ENCODE data around the gene IGF2BP3.

The IGF2BP3 gene

GRCh38 chr7:23334482-23335056 lies 135.7 kb downstream of the IGF2BP3 start (continued):
- TF ChIP-seq ZNF596 (tag by site-specific recombination; IDR thresholded peaks at IDR 0.05) (no peak), ZNF571 (tag by site-specific recombination; IDR thresholded peaks at IDR 0.05) (no peak), ZNF530 (tag by site-specific recombination; IDR thresholded peaks at IDR 0.05; ENCODE audit: low read depth) (no peak), ATF2 (tag by site-specific recombination; IDR thresholded peaks at IDR 0.05; ENCODE audit: low read depth) (no peak), ZNF266 (tag by site-specific recombination; IDR thresholded peaks at IDR 0.05; ENCODE audit: low read depth) (no peak), KLF10 (tag by site-specific recombination; IDR thresholded peaks at IDR 0.05) (peak; percentile 43; the same call in 1 of the 2 replicates), BCL11A (tag by site-specific recombination; IDR thresholded peaks at IDR 0.05; ENCODE audit: low read depth) (no peak), GLI4 (tag by site-specific recombination; IDR thresholded peaks at IDR 0.05) (no peak), MYNN (tag by site-specific recombination; IDR thresholded peaks at IDR 0.05; ENCODE audit: borderline replicate concordance) (no peak), ZNF600 (tag by site-specific recombination; IDR thresholded peaks at IDR 0.05) (peak; percentile 84; the same call in 1 of the 2 replicates), SP2 (tag by site-specific recombination; IDR thresholded peaks at IDR 0.05) (no peak), ZNF558 (tag by site-specific recombination; IDR thresholded peaks at IDR 0.05) (no peak), ZNF791 (tag by site-specific recombination; IDR thresholded peaks at IDR 0.05) (no peak)

- TF ChIP-seq HIC1 (tag by site-specific recombination; IDR thresholded peaks at IDR 0.05), result no peak
- TF ChIP-seq ZNF140 (tag by site-specific recombination; IDR thresholded peaks at IDR 0.05), result no peak
- TF ChIP-seq OSR2 (tag by site-specific recombination; IDR thresholded peaks at IDR 0.05), result peak; percentile 28; the same call in 1 of the 2 replicates
- no peak for TF ChIP-seq ZNF843 (tag by site-specific recombination; IDR thresholded peaks at IDR 0.05)
- no peak for TF ChIP-seq GLI2 (tag by site-specific recombination; IDR thresholded peaks at IDR 0.05; ENCODE audit: borderline replicate concordance, low read depth)
- 0 out of 2 replicates have a peak, but pooled peaks have one; percentile 19 for TF ChIP-seq KLF1 (tag by site-specific recombination; IDR thresholded peaks at IDR 0.05)
- Histone ChIP-seq H3K4me3 (ENCODE audit: low read depth, low read length) (no peak overlapping the region), H3K4me1 (ENCODE audit: control insufficient read depth, insufficient read depth, low read length) (peaks cover 36% of the 10 kb centered on the region), H3K27ac (ENCODE audit: extremely low read depth, low read depth, low read length) (peak overlapping the region; percentile 64), H3K9me3 (ENCODE audit: control insufficient read depth, insufficient read depth, low read depth, low read length) (no peaks in the 10 kb centered on the region; the same call in 1 of the 2 replicates), H3K36me3 (ENCODE audit: control insufficient read depth in 2 of 2, insufficient read depth in 1 of 2, low read length in 2 of 2) (peaks cover 33 to 53% of the 10 kb centered on the region in 2 experiments)
- ChIA-PET POLR2A (interaction anchor here (0.6 to 1.4 kb wide), 5 partner anchors 14 to 197 kb away, joined by 3 to 7 read pairs (median 3); partner anchors contain the start of gene MALSU1), CTCF (interaction anchor here (0.6 to 1.6 kb wide), 3 partner anchors 9 to 263 kb away, joined by 3 to 4 read pairs (median 3); partner anchors contain the start of gene CCDC126)
These were observed 136.5 kb downstream of the IGF2BP3 start for GRCh38 chr7:23333671-23334246.

All from HEK293 (cell line).